Tongue (tissue), 2 donors: ENCODE results near the gene ANKRD65. TPM values are rescaled to one million over a fixed set of nuclear protein-coding genes. Genes with fewer than 3 reads are reported as not detected.

Experiments used
- DNase-seq: peaks from one replicate; pipeline ENCODE4 v3.0.0-alpha.2; 2015
- total RNA-seq: library from RNA; depleted of rRNA; stranded (reverse); fragments of >200 nt; gene quantifications from one replicate; pipeline ENCODE4 v1.2.3, GENCODE V29; 2014

Gene ANKRD65
- total RNA-seq, 1 donor from 2014 or later = 13.4 TPM

- DNase-seq = peak; percentile 69
Measured at GRCh38 chr1:1441002-1441888, 20.2 kb upstream of the ANKRD65 start.

DNA sequence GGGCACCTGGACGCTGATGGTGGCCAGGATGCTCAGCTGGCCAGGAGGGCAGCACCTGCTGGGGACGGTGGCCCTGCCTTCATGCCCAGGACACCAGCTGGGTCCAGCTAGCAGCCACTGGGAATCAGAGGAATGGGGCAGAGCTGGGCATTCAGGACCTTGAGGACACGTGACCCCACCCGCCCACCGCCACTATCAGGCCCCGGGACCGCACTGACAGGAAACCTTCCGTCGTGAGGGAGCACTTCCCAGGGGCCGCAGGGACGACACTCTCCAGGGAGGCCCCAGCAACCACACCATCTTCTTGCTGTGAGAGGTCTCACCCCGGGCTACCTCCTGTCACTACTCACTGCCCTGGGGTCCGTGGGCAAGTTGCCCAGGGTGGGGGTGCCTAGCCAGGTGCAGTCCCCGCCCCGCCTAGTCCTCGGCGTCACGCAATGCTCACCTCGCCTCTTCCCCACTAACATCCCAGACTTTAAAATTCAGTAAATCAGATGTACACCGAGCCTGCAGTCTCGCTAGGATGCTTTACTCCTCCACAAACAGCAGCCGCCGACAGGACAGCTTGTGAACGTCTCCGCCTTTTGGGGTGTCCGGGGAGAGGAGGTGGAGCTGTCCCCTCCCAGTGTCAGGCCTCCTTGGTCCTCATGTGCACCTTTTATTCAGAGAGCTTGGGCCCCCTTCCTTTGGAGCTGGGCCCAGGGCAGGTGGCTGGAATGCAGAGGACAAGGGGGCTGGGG, 19.4 kb upstream of the ANKRD65 start:
- DNase-seq = no peak

DNA sequence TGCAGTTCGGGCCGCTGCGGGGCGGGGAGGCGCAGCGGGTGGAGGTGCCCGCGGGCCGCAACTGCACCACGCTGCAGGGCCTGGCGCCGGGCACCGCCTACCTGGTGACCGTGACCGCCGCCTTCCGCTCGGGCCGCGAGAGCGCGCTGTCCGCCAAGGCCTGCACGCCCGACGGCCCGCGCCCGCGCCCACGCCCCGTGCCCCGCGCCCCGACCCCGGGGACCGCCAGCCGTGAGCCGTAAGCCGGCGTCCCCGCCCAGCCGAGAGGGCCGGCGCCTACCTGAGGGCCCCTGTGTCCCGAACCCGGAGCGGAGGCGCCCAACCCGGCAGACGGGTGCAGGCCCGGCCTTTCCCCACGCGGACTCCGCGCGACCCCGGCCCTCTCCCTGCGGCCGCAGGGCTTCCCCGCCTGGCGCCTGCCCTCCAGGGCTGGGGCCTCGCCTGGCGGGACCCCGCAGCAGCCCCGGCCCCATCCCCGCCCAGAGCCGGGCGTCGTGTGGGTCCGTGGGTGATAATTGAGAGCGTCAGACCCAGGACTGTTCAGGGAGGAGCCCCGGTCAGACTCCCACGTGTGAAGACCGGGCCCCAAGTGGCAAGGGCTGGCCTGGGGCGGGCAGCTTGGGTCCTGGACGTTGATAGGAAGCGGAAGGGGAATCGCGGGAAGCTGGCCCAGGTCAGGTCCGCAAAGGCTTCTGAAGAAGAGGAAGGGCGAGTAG, 18.6 kb upstream of the ANKRD65 start:
- DNase-seq = no peak

DNA sequence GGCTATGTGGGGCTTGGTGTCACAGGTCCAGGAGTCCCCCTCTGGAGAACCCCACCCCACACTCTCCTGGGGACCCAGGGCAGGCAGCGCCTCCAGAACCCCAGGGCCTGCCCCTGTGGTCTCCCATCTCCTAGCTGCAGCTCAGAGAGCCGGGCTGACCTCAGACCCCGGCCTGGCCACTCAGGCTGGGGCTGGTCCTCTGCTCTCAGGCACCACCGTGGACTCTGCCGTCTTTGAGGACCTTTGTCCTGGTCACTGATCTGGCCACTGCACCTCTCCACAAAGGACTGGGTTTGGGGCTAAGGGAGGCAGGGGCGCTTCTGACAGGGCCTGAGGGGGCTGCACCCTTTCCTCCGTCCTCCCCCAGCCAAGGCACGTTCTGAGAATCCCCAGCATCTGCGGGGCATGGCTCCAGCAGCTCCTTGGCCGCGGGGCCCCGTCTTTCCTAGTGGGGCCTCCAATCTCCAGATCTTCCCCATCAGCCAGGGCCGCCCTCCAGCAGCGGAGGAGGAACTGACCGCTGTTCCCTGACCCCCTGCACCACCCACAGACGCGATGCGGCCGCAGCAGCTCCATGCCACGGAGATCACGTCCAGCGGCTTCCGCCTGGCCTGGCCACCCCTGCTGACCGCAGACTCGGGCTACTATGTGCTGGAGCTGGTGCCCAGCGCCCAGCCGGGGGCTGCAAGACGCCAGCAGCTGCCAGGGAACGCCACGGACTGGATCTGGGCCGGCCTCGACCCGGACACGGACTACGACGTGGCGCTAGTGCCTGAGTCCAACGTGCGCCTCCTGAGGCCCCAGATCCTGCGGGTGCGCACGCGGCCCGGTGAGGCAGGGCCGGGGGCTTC, 17.7 kb upstream of the ANKRD65 start:
- no peak for DNase-seq

- DNase-seq = no peak
Measured at GRCh38 chr1:1437904-1438376, 16.9 kb upstream of the ANKRD65 start.

GRCh38 chr1:1437033-1437903, 16.2 kb upstream of the ANKRD65 start:
- no peak for DNase-seq

DNA sequence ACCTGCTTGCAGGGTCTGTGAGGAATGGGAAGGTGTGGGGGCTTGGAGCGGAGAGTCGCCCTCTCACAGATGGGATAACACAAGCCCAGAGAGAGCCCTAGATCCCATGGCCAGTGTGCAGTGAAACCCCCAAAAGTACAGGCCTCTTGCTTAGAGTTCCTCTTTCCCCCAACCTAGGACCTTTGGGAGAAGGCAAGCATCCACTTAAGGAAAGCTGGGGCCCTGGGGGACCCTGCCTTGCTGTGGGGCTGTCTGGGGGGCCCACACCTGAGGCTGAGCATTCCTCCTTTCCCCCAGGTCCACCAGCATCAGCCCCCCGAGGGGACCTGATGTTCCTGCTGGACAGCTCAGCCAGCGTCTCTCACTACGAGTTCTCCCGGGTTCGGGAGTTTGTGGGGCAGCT, 15.6 kb upstream of the ANKRD65 start:
- DNase-seq = no peak

DNA sequence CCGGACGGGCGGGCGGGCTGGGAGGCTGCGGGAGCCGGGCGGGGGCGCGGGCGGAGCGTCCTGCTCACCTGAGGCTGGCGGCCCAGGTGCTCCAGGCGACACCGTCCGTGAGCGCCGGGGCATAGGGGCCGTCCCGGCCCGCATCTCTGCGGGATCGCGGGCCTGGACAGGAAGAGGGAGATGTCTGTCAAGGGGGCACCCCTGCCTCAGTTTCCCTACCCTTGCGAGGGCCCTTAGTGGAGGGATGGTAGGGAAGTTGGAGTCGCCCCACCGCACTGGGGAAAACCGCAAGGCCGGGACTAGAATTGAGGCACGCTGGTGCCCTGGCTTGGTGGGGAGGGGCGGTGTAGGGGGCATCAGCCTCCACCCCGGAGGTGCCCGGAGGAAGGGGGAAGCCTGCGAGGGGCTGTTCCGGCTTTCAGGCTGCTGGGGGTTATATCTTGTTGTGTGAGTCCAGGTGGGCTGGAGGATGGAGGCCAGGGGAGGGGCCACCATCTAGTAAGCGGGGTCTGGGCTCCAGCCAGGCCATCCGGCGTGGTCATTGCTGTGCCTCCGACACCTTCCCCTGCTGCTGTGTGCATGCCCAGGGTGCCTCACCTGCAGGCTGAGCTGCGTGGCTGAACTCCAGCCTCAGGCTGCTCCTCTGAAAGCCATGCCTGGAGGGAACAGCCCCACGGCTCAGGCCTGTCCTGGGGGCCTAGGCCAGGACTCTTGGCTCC, 15.0 kb upstream of the ANKRD65 start:
- no peak for DNase-seq

DNA sequence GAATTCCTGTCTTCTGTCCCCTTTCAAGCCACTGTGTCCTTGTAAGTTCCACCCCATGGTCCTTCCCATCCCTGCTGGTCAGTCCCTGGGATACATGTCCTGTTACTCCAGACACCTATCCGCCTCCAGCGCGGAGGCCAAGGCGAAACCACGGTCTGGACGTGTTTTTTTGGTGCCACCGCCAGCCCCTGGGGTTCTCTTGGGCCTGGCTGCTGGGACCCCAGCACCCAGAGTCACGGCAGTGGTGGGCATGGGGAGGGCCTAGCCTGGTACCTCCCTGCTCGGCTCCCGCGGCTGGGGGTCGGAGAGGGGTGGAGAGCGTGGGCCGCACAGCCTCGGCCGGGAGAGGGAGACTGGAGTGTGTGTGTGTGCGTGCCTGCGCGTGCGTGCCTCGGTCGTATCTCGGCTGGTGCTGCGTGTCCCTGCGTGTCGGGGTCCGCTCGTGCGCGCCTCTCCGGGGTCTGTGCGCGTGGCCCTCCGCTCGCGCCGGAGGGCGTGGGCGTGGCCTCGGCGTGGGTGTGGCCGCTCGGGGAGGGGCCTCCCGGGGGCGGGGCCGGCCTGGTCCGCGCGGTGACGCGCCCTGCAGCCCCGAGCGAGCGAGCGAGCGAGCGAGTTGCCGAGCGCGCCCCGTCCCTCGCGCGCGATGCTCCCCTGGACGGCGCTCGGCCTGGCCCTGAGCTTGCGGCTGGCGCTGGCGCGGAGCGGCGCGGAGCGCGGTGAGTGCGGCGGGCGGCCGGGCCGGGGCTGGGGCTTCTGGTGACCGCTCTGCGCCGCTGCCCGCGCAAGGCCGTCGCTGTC, 14.2 kb upstream of the ANKRD65 start, which contains the start of gene VWA1:
TSS of gene VWA1 (plus strand) at position 585 of the 798 bp plus-strand sequence. CDS start at position 644, 59 bp downstream.
- peak; percentile 87 for DNase-seq

- DNase-seq = no peak
Measured at GRCh38 chr1:1434824-1435105, 13.7 kb upstream of the ANKRD65 start.

DNA sequence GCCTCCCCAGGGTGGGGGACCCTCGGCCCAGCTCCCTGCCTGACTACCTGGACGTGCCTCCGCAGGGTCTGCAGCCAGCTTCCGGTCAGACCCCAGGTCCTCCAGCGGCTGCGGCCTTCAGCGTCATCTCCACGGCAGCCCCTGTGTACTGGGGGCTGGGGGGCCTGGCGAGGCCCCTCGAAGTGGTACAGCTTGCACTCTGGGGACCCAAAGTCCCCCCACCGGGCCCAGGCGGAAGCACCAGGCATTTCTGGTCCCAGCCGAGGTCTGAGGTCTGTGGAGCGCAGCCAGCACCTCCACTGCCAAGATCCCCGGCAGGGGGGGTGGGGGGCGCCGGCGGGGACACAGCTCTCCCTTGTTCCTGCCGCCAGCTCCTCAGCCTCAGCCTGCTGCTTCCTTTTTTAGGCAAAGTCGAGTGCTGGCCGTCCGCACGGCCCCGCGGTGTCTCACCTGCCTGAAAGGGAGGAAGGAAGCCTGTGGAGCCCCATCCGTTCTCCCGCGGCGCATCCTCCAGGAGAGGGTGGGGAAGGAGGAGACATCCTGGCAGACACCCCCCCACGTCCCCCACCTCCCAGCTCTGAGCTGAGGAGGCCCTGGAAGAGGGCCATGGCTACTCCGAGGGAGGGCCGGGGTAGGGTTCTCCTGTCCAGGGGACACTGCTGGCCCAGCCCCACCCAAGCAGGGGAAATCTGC, 13.2 kb upstream of the ANKRD65 start:
- DNase-seq = peak; percentile 80

GRCh38 chr1:1433804-1434130, 12.7 kb upstream of the ANKRD65 start:
- DNase-seq = peak; percentile 80

- DNase-seq = peak; percentile 86
Measured at GRCh38 chr1:1432951-1433803, 12.1 kb upstream of the ANKRD65 start.

DNA sequence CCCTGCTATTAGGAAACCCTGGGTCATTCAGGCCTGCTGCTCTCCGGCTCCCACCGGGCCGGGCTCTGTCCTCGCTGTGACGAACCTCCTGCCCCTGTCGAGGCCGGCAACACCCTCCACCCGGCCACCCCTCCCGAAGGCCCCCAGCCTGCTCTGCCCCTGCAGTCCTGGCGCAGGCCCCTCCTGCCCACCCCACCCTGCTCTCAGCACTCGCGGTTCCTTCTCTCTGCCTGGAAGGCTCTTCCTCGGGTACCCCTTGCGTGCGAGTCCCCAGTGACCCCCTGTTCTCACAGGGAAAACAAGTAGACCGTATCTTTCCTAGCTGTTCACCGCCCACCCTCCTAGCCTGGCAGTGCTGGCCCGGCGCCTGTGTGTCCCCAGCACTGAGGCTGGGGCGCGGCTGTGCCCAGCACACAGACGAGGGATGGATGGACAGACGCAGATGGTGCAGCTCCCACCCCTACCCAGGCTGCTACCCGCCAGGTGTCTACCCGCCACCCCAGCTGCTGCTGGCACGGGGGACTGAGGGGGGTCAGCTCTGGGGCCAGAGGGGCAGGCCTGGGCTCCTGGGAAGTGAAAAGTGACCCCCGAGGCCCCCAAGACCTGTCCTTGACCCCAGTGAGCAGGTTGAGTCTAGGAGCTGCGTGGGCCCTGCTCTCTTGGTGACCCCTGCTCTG, 11.3 kb upstream of the ANKRD65 start:
- DNase-seq = peak; percentile 94

GRCh38 chr1:1431845-1432273, 10.8 kb upstream of the ANKRD65 start:
- peak; percentile 39 for DNase-seq

- DNase-seq = peak; percentile 42
Measured at GRCh38 chr1:1430992-1431844, 10.1 kb upstream of the ANKRD65 start.
